Common myeloid progenitor, CD34-positive (primary cell): ENCODE results near the gene TMEM256.

Experiments used
- CTCF ChIA-PET: fragments of 350-600 bp; sonication (Branson Sonifier 250); formaldehyde crosslinking; loops from one replicate; lab custom pipeline; 2021; ENCODE audit warnings: antibody characterized with exemption; lab: Charles Lee
- POLR2A ChIA-PET: fragments of 350-600 bp; sonication (Branson Sonifier 250); formaldehyde crosslinking; loops from one replicate; lab custom pipeline; 2021; ENCODE audit warnings: antibody characterized with exemption; lab: Charles Lee
- DNase-seq, 3 donors: peaks; one replicate each; pipeline versions ENCODE4 v3.0.0 to v3.0.0-alpha.2; 2013
- H3K27ac ChIP-seq, 2 experiments: 1 replicate in 1 of 2; 2 replicates in 1 of 2; pipeline ENCODE4 v1.7.0; 2013; ENCODE audit warnings: inconsistent platforms in 2 of 2, low read length in 2 of 2, mild to moderate bottlenecking in 2 of 2, low read depth in 1 of 2, moderate library complexity in 1 of 2; ENCODE audit not compliant: severe bottlenecking in 2 of 2, insufficient read depth in 1 of 2, poor library complexity in 1 of 2
- H3K27me3 ChIP-seq, 5 experiments: replicated peaks in 2 of 5; 1 replicate in 3 of 5; 2 replicates in 2 of 5; pipeline versions ENCODE4 v1.6.1 to v1.7.0; 2013; ENCODE audit warnings: low read length in 4 of 5, mild to moderate bottlenecking in 2 of 5, moderate library complexity in 2 of 5, inconsistent platforms in 1 of 5; ENCODE audit not compliant: insufficient read depth in 5 of 5, control insufficient read depth in 4 of 5
- H3K36me3 ChIP-seq, 4 experiments: 1 replicate in 2 of 4; 2 replicates in 2 of 4; pipeline versions ENCODE4 v1.6.1 to v1.7.0; 2013; ENCODE audit warnings: low read length in 3 of 4, control low read depth in 1 of 4, mild to moderate bottlenecking in 1 of 4; ENCODE audit not compliant: control insufficient read depth in 4 of 4, insufficient read depth in 4 of 4
- H3K4me1 ChIP-seq, 4 experiments: 1 replicate in 3 of 4; 2 replicates in 1 of 4; pipeline versions ENCODE4 v1.6.1 to v1.7.1; 2013; ENCODE audit warnings: low read length in 3 of 4, mild to moderate bottlenecking in 3 of 4, control low read depth in 1 of 4, inconsistent platforms in 1 of 4, moderate library complexity in 1 of 4; ENCODE audit not compliant: control insufficient read depth in 4 of 4, insufficient read depth in 4 of 4; ENCODE audit errors: control extremely low read depth in 1 of 4
- H3K4me3 ChIP-seq, 7 experiments: 1 replicate in 4 of 7; 2 replicates in 3 of 7; pipeline versions ENCODE4 v1.5.1 to v1.7.0; 2013; ENCODE audit warnings: mild to moderate bottlenecking in 7 of 7, low read length in 6 of 7, moderate library complexity in 6 of 7, inconsistent platforms in 2 of 7, low read depth in 2 of 7, control low read depth in 1 of 7; ENCODE audit not compliant: insufficient read depth in 4 of 7, control insufficient read depth in 1 of 7; ENCODE audit errors: extremely low read depth in 1 of 7
- H3K9me3 ChIP-seq, 5 experiments: 1 replicate in 4 of 5; 2 replicates in 1 of 5; pipeline versions ENCODE4 v1.6.1 to v1.7.1; 2013; ENCODE audit warnings: low read length in 4 of 5, mild to moderate bottlenecking in 2 of 5, inconsistent platforms in 1 of 5, low read depth in 1 of 5, moderate library complexity in 1 of 5; ENCODE audit not compliant: control insufficient read depth in 4 of 5, insufficient read depth in 2 of 5; ENCODE audit errors: control extremely low read depth in 1 of 5
- WGBS: methylation state at CpG from one replicate; pipeline ENCODE4 v1.1.5; 2013; ENCODE audit not compliant: insufficient coverage; 5-methylcytosine and 5-hydroxymethylcytosine counted together

TMEM256 gene

GRCh38 chr17:7437950-7438614 is 34.2 kb upstream of the TMEM256 start:
- Histone ChIP-seq H3K27ac (no peak overlapping the region), H3K4me3 (peak overlapping the region in 6 of 7 experiments; percentile 30 to 95 (median 55)), H3K36me3 (no peaks in the 10 kb centered on the region), H3K4me1 (peaks cover 0 to 59% (median 55%) of the 10 kb centered on the region in 4 experiments), H3K27me3 (peaks cover 0 to 45% (median 15%) of the 10 kb centered on the region in 5 experiments), H3K9me3 (no peaks in the 10 kb centered on the region)
- DNase-seq = peak in 2 of 3 donors; percentile 43 to 55
- ChIA-PET POLR2A (interaction anchor here (0.7 to 0.8 kb wide), 2 partner anchors 29 to 41 kb away, joined by 3 read pairs; partner anchors contain the start of gene ZBTB4), CTCF (interaction anchor here (1.0 to 3.9 kb wide), 5 partner anchors 42 to 83 kb away, joined by 3 to 28 read pairs (median 6); partner anchors contain the start of genes POLR2A, TMEM95 and ZBTB4)
- 7% methylated on average over 29 of the region's 48 CpGs for WGBS

- H3K27ac ChIP-seq = no peak overlapping the region
- H3K9me3 ChIP-seq = no peaks in the 10 kb centered on the region
- no peak for DNase-seq
- no peaks in the 10 kb centered on the region for H3K36me3 ChIP-seq
- H3K4me1 ChIP-seq = peaks cover 0 to 59% (median 55%) of the 10 kb centered on the region in 4 experiments
- ChIA-PET POLR2A (interaction anchor here (0.9 to 2.4 kb wide), 7 partner anchors 9 to 65 kb away, joined by 3 to 28 read pairs (median 4); partner anchors contain the start of genes POLR2A and ZBTB4), CTCF (interaction anchor here (0.6 to 3.9 kb wide), 26 partner anchors 9 to 181 kb away, joined by 3 to 29 read pairs (median 6); partner anchors contain the start of genes PLSCR3, POLR2A, SENP3 and SPEM2)
- WGBS = 58% methylated on average over 17 of the region's 31 CpGs
- peak overlapping the region in 6 of 7 experiments; percentile 8 to 95 (median 68) for H3K4me3 ChIP-seq
- peaks cover 0 to 45% (median 15%) of the 10 kb centered on the region in 5 experiments for H3K27me3 ChIP-seq
Measured at GRCh38 chr17:7437369-7437863, 33.5 kb upstream of the TMEM256 start.

- WGBS = 14% methylated on average over 86 of the region's 92 CpGs
- H3K4me3 ChIP-seq = peak overlapping the region in 6 of 7 experiments; percentile 78 to 95 (median 86)
Measured at GRCh38 chr17:7436556-7437368, 32.9 kb upstream of the TMEM256 start.

GRCh38 chr17:7435676-7436555 is 32.0 kb upstream of the TMEM256 start:
- CTCF ChIA-PET = interaction anchor here (0.6 to 3.9 kb wide), 33 partner anchors 10 to 679 kb away, joined by 3 to 29 read pairs (median 5); partner anchors contain the start of genes PLSCR3, POLR2A, SENP3 and SPEM2
- 10% methylated on average over 44 of the region's 49 CpGs for WGBS

More at GRCh38 chr17:7436556-7437368, 32.9 kb upstream of the TMEM256 start:
- no peaks in the 10 kb centered on the region for H3K9me3 ChIP-seq
- peak; percentile 85 to 89 (median 88) for DNase-seq
- peaks cover 0 to 38% (median 13%) of the 10 kb centered on the region in 5 experiments for H3K27me3 ChIP-seq
- no peak overlapping the region for H3K27ac ChIP-seq
- ChIA-PET POLR2A (interaction anchor here (0.9 to 2.4 kb wide), 7 partner anchors 10 to 66 kb away, joined by 3 to 28 read pairs (median 4); partner anchors contain the start of genes POLR2A and ZBTB4), CTCF (interaction anchor here (0.6 to 3.9 kb wide), 38 partner anchors 9 to 680 kb away, joined by 3 to 29 read pairs (median 5); partner anchors contain the start of genes PLSCR3, POLR2A, SENP3 and SPEM2)
- peaks cover 0 to 59% (median 55%) of the 10 kb centered on the region in 4 experiments for H3K4me1 ChIP-seq
- no peaks in the 10 kb centered on the region for H3K36me3 ChIP-seq

GRCh38 chr17:7432296-7432695 is 28.4 kb upstream of the TMEM256 start:
- Histone ChIP-seq H3K36me3 (no peaks in the 10 kb centered on the region), H3K9me3 (no peaks in the 10 kb centered on the region), H3K4me3 (no peak overlapping the region), H3K27me3 (no peaks in the 10 kb centered on the region), H3K4me1 (peaks cover 0 to 21% (median 19%) of the 10 kb centered on the region in 4 experiments), H3K27ac (no peak overlapping the region)
- over 99% methylated on average over 11 of the region's 11 CpGs for WGBS
- DNase-seq = no peak
- POLR2A ChIA-PET = interaction anchor here (0.7 kb wide), 1 partner anchor 406 kb away, joined by 4 read pairs; no protein-coding TSS in a partner anchor
- CTCF ChIA-PET = interaction anchor here (0.9 to 3.0 kb wide), 3 partner anchors 9 to 476 kb away, joined by 3 to 7 read pairs (median 5); partner anchors contain the start of gene TMEM256

More at GRCh38 chr17:7435676-7436555, 32.0 kb upstream of the TMEM256 start:
- no peaks in the 10 kb centered on the region for H3K36me3 ChIP-seq
- peak overlapping the region; percentile 25 to 55 for H3K27ac ChIP-seq
- POLR2A ChIA-PET = interaction anchor here (0.9 to 2.4 kb wide), 3 partner anchors 11 to 123 kb away, joined by 3 to 28 read pairs (median 6); partner anchors contain the start of genes POLR2A and TNFSF13
- no peaks in the 10 kb centered on the region for H3K9me3 ChIP-seq
- H3K27me3 ChIP-seq = peaks cover 0 to 32% (median 9%) of the 10 kb centered on the region in 5 experiments
- peak; percentile 62 to 80 (median 71) for DNase-seq
- H3K4me1 ChIP-seq = peaks cover 0 to 55% (median 52%) of the 10 kb centered on the region in 4 experiments
- H3K4me3 ChIP-seq = peak overlapping the region; percentile 62 to 95 (median 86)
